ENCODE data around the gene ATP2B2. TPM values are rescaled to one million over a fixed set of nuclear protein-coding genes. Genes with fewer than 3 reads are reported as not detected.

Gene ATP2B2
- total and polyA plus RNA-seq, 2 experiments from 2014 or later: 0.66 to 1.8 TPM

DNA sequence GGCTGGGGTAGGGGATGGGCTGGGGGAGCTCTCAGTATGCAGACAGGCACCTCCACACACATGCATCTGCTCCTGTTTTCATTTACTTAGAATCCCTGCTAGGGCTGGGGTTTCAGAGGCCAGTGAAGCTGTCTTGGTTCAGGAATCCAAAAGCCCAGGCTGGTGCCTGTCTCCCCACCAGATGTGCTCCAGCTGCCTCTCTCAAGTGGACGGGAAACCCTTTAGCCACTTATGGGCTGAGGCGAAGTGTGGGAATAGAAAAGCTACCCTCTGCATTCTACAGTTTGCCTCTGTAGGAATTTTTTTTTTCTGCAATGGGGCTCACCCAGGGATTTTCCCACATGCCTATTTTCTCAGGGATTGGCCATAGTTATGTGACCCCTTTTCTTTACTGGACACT, 72.5 kb downstream of the ATP2B2 start:
- H3K4me2 ChIP-seq: no peak overlapping the region
- H3K27ac ChIP-seq: no peak overlapping the region
- no peaks in the 10 kb centered on the region for H3K4me1 ChIP-seq (ENCODE audit: insufficient read depth)
- no peaks in the 10 kb centered on the region for H3K9me3 ChIP-seq (ENCODE audit: low read depth)
- no peak overlapping the region for H3K4me3 ChIP-seq
- no peaks in the 10 kb centered on the region for H4K20me1 ChIP-seq (ENCODE audit: insufficient read depth, poor library complexity, severe bottlenecking)
- no peak for TF ChIP-seq EZH2phosphoT487 (IDR thresholded peaks at IDR 0.05; ENCODE audit: low read depth, severe bottlenecking, unreplicated experiment)
- TF ChIP-seq, protein P1, sequence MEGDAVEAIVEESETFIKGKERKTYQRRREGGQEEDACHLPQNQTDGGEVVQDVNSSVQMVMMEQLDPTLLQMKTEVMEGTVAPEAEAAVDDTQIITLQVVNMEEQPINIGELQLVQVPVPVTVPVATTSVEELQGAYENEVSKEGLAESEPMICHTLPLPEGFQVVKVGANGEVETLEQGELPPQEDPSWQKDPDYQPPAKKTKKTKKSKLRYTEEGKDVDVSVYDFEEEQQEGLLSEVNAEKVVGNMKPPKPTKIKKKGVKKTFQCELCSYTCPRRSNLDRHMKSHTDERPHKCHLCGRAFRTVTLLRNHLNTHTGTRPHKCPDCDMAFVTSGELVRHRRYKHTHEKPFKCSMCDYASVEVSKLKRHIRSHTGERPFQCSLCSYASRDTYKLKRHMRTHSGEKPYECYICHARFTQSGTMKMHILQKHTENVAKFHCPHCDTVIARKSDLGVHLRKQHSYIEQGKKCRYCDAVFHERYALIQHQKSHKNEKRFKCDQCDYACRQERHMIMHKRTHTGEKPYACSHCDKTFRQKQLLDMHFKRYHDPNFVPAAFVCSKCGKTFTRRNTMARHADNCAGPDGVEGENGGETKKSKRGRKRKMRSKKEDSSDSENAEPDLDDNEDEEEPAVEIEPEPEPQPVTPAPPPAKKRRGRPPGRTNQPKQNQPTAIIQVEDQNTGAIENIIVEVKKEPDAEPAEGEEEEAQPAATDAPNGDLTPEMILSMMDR (IDR thresholded peaks at IDR 0.05; ENCODE audit: poor library complexity): no peak
- TF ChIP-seq EZH2 (IDR thresholded peaks at IDR 0.05; ENCODE audit: borderline replicate concordance): no peak
- no peak overlapping the region for H2AFZ ChIP-seq
- no peaks in the 10 kb centered on the region for H3K9me2 ChIP-seq (replicated peaks; ENCODE audit: insufficient read depth)
- WGBS (ENCODE audit: low lambda C conversion rate, missing lambda C conversion rate): 93% methylated on average over 2 of the region's 2 CpGs
- H3K36me3 ChIP-seq (replicated peaks; ENCODE audit: insufficient read depth, low read depth): no peaks in the 10 kb centered on the region
- H3K79me2 ChIP-seq: no peaks in the 10 kb centered on the region
- no peaks in the 10 kb centered on the region for H3K27me3 ChIP-seq
- no peak for DNase-seq (ENCODE audit: low spot score)

DNA sequence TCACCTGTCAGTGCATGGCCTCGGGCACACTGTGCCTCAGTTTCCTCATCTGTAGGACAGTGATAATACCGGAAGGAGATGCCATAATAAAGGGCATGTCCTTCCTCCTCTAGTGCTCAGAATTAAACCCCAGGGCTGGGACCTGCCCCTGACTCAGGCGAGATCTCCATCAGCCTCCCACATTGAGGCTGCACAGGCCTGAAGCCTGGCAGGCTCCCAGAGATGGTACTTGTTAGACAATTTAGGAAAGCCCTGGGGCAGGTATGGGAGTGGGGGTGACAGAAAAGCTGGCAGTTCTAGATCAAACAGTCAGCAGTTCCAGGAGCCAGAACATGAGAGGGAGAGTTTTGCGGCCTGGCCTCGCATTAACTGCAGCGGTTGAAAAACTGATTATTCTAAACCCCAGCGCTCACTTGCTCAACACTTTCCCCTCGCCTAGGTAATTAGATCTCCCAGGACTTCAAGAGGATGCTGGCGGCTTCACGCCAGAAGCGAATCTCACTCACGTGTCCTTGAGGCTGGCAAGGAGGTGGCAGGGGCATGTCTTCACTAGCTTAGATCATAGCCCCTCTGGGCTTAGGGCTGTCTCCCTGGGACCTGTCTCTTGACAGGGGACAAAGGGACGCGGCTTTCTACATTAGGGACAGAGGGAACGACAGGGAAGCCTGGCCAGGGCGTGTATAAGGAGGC, 73.1 kb downstream of the ATP2B2 start:
- H3K79me2 ChIP-seq: no peaks in the 10 kb centered on the region
- H3K4me1 ChIP-seq (ENCODE audit: insufficient read depth): no peaks in the 10 kb centered on the region
- no peaks in the 10 kb centered on the region for H4K20me1 ChIP-seq (ENCODE audit: insufficient read depth, poor library complexity, severe bottlenecking)
- no peak overlapping the region for H3K27ac ChIP-seq
- TF ChIP-seq EZH2 (IDR thresholded peaks at IDR 0.05; ENCODE audit: borderline replicate concordance) (no peak), EZH2phosphoT487 (IDR thresholded peaks at IDR 0.05; ENCODE audit: low read depth, severe bottlenecking, unreplicated experiment) (no peak)
- TF ChIP-seq, protein P1 (IDR thresholded peaks at IDR 0.05; ENCODE audit: poor library complexity): no peak
- no peak overlapping the region for H2AFZ ChIP-seq
- H3K4me3 ChIP-seq: no peak overlapping the region
- no peaks in the 10 kb centered on the region for H3K27me3 ChIP-seq
- DNase-seq (ENCODE audit: low spot score): no peak
- no peak overlapping the region for H3K4me2 ChIP-seq
- H3K9me3 ChIP-seq (ENCODE audit: low read depth): no peaks in the 10 kb centered on the region
- no peaks in the 10 kb centered on the region for H3K9me2 ChIP-seq (replicated peaks; ENCODE audit: insufficient read depth)
- WGBS (ENCODE audit: low lambda C conversion rate, missing lambda C conversion rate): 82% methylated on average over 16 of the region's 16 CpGs
- H3K36me3 ChIP-seq (replicated peaks; ENCODE audit: insufficient read depth, low read depth): no peaks in the 10 kb centered on the region

DNA sequence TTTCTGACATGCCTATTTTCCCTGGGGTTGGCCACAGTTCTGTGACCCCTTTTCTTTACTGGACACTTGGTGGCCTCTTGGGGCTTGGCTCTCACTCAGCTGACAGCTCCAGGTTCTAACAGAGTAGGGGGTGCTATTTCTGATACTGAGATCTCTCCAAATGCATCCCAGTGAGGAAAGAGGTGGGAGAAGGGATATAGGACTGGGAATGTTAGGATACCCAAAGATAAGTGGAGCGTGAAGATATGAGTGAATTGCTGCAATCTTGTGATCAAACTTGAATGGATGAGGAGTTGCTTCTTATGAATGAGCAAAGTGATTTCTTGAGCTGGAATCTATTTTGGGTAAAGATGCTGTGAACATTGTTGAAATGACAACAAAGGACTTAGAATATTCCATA, 74.6 kb downstream of the ATP2B2 start:
- Histone ChIP-seq H3K4me2 (no peak overlapping the region), H3K4me1 (ENCODE audit: insufficient read depth) (no peaks in the 10 kb centered on the region), H3K27me3 (no peaks in the 10 kb centered on the region), H3K4me3 (no peak overlapping the region), H4K20me1 (ENCODE audit: insufficient read depth, poor library complexity, severe bottlenecking) (no peaks in the 10 kb centered on the region), H3K9me2 (replicated peaks; ENCODE audit: insufficient read depth) (no peaks in the 10 kb centered on the region), H3K27ac (no peak overlapping the region), H2AFZ (no peak overlapping the region), H3K9me3 (ENCODE audit: low read depth) (no peaks in the 10 kb centered on the region), H3K79me2 (no peaks in the 10 kb centered on the region), H3K36me3 (replicated peaks; ENCODE audit: insufficient read depth, low read depth) (no peaks in the 10 kb centered on the region)
- WGBS (ENCODE audit: low lambda C conversion rate, missing lambda C conversion rate): 86% methylated on average over 1 of the region's 1 CpG
- no peak for DNase-seq (ENCODE audit: low spot score)
- no peak for TF ChIP-seq EZH2phosphoT487 (IDR thresholded peaks at IDR 0.05; ENCODE audit: low read depth, severe bottlenecking, unreplicated experiment)
- TF ChIP-seq EZH2 (IDR thresholded peaks at IDR 0.05; ENCODE audit: borderline replicate concordance): no peak
- TF ChIP-seq, protein P1 (IDR thresholded peaks at IDR 0.05; ENCODE audit: poor library complexity): no peak
